Ovary (tissue), 3 donors: ENCODE data around the gene LRIG3.

Experiments used
- EP300 ChIP-seq: sonication (generic); formaldehyde crosslinking; IDR thresholded peaks from one replicate; pipeline ENCODE4 v1.6.1; 2017; ENCODE audit warnings: antibody characterized with exemption
- POLR2A ChIP-seq: fragments of 450-650 bp; IDR thresholded peaks from one replicate; pipeline ENCODE4 v1.6.1; 2017; ENCODE audit warnings: antibody characterized with exemption, mild to moderate bottlenecking, moderate library complexity
- TF ChIP-seq, protein P1 (sequence below), 3 donors: fragments of 450-650 bp in 2 of 3; fragments of 200-600 bp in 1 of 3; IDR thresholded peaks; one replicate each; pipeline versions ENCODE4 v1.5.1 to v1.8.0; 2016 to 2022; ENCODE audit warnings: antibody characterized with exemption in 3 of 3, mild to moderate bottlenecking in 1 of 3
- donor health status: DM: no; HTN: no; CAD: no.

DNA sequence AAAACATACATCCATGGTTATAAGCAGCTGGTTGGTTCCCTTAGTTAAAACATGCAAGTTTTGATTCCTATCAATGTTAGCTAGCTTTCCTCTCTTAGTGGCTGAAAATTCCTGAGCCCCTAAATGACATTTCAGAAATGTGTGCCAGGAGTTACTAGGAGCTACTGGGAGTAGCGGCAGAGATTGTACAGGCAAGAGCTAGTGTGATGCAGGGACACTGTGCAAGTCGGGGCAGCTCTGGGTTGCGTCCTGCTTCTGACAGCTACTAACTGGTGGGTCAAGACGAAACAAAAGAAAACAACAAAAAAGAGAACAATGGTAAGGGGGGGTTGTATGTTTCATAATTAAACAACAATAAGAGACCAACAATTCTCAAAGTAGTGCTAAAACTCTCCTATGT, 35.4 kb downstream of the LRIG3 start:
- TF ChIP-seq, protein P1, sequence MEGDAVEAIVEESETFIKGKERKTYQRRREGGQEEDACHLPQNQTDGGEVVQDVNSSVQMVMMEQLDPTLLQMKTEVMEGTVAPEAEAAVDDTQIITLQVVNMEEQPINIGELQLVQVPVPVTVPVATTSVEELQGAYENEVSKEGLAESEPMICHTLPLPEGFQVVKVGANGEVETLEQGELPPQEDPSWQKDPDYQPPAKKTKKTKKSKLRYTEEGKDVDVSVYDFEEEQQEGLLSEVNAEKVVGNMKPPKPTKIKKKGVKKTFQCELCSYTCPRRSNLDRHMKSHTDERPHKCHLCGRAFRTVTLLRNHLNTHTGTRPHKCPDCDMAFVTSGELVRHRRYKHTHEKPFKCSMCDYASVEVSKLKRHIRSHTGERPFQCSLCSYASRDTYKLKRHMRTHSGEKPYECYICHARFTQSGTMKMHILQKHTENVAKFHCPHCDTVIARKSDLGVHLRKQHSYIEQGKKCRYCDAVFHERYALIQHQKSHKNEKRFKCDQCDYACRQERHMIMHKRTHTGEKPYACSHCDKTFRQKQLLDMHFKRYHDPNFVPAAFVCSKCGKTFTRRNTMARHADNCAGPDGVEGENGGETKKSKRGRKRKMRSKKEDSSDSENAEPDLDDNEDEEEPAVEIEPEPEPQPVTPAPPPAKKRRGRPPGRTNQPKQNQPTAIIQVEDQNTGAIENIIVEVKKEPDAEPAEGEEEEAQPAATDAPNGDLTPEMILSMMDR (IDR thresholded peaks at IDR 0.05), result no peak
- TF ChIP-seq POLR2A, result no peak
- TF ChIP-seq EP300, result no peak
